GM06990 (cell line): Measurements from ENCODE around the gene ZNF550.

Experiments used
- DNase-seq: peaks from one replicate; pipeline ENCODE4 v3.0.0-alpha.2; 2011; ENCODE audit not compliant: insufficient read length; ENCODE audit errors: extremely low read depth
- H3K27me3 ChIP-seq: replicated peaks from 2 replicates; pipeline ENCODE4 v1.6.0; 2011; ENCODE audit warnings: low read length; ENCODE audit not compliant: control insufficient read depth, insufficient read depth
- H3K36me3 ChIP-seq: 2 replicates; pipeline ENCODE4 v1.5.1; 2011; ENCODE audit warnings: low read length; ENCODE audit not compliant: control insufficient read depth, insufficient read depth
- H3K4me3 ChIP-seq: replicated peaks from 2 replicates; pipeline ENCODE4 v1.5.1; 2011; ENCODE audit warnings: low read depth, mild to moderate bottlenecking, control low read depth, low read length
- TF ChIP-seq, protein P1 (sequence below): IDR thresholded peaks from 2 replicates; pipeline ENCODE4 v1.5.1; 2011; ENCODE audit warnings: low read length, control low read depth, mild to moderate bottlenecking, inconsistent platforms; ENCODE audit not compliant: insufficient read depth, poor library complexity, severe bottlenecking

The ZNF550 gene

DNA sequence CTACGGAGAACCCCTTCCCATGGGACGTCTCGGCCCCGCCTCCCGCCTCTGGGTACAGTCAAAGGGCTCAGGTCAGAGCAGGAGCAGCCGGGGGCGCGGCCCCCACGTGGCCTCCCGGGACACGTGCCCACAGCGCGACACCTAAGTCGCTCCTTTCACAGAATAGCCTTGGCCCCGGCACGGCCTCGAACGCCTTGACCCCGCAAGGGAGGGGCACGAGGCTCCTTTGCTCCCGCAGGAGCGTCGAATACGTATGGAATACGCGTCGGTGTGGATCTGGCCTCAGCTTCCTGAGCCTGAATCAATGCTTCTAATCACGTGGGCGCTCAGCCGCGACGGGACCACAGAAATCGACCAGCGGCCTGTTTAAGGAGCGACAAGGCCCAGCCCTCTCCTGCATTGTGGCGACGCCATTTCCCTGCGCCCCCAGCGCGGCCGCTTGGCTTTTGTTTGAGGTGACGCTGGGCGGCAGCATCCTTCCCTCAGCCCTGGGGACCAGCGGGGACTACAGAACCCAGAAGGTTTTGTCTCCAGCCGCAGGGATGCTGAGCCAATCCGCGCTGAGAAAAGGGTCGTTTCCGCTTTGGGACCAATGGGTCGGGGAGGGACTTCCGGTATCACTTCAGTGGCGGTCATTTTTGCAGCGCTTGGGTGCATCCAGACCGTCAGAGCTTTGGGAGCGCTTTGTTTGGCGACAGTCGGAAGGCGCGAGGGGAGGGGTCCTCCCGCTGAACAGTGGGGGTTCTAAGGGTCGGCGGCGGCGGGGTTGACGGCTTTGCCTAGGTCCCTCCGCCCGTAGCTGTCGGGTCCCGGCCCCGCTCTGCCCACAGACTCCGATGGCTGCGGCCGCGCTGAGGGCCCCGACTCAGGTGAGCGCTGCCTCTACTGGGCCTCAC lies 24.1 kb upstream of the ZNF550 start, which contains the start of gene ZIK1:
Gene ZIK1 (plus strand): TSS at position 625 of the 896 bp plus-strand sequence. CDS start 212 bp downstream, at position 837.
- H3K4me3 ChIP-seq: peak within 1 kb of the TSS; percentile 63
- H3K27me3 ChIP-seq: no peaks in the 10 kb centered on the region
- peak; percentile 89 for DNase-seq
- no peaks in the 10 kb centered on the region for H3K36me3 ChIP-seq
- TF ChIP-seq, protein P1, sequence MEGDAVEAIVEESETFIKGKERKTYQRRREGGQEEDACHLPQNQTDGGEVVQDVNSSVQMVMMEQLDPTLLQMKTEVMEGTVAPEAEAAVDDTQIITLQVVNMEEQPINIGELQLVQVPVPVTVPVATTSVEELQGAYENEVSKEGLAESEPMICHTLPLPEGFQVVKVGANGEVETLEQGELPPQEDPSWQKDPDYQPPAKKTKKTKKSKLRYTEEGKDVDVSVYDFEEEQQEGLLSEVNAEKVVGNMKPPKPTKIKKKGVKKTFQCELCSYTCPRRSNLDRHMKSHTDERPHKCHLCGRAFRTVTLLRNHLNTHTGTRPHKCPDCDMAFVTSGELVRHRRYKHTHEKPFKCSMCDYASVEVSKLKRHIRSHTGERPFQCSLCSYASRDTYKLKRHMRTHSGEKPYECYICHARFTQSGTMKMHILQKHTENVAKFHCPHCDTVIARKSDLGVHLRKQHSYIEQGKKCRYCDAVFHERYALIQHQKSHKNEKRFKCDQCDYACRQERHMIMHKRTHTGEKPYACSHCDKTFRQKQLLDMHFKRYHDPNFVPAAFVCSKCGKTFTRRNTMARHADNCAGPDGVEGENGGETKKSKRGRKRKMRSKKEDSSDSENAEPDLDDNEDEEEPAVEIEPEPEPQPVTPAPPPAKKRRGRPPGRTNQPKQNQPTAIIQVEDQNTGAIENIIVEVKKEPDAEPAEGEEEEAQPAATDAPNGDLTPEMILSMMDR: peak; percentile 37

DNA sequence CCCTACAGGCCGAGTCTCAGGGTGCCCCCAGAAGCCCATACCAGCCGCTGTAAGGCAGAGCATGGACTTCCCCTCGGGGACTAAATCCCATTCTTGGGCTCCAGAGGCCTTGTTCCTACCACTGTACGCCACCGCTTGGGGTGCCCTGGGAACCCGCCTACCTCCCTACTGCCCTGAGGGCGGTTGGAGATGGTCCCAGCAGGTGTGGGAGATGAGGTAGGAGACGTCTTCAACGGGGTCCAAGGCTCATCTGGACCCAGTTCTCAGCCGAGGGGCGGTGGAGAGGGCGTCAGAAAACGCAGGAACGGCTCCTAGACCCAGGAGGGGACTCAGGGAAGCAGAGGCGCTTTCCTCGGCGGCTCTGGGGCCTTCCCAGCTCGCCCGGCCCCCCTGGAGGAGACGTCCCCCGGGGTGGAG lies 23.4 kb upstream of the ZNF550 start:
- no peak for DNase-seq
- Histone ChIP-seq H3K36me3 (no peaks in the 10 kb centered on the region), H3K27me3 (no peaks in the 10 kb centered on the region), H3K4me3 (no peak overlapping the region; the same call in 1 of the 2 replicates)
- TF ChIP-seq, protein P1: no peak

DNA sequence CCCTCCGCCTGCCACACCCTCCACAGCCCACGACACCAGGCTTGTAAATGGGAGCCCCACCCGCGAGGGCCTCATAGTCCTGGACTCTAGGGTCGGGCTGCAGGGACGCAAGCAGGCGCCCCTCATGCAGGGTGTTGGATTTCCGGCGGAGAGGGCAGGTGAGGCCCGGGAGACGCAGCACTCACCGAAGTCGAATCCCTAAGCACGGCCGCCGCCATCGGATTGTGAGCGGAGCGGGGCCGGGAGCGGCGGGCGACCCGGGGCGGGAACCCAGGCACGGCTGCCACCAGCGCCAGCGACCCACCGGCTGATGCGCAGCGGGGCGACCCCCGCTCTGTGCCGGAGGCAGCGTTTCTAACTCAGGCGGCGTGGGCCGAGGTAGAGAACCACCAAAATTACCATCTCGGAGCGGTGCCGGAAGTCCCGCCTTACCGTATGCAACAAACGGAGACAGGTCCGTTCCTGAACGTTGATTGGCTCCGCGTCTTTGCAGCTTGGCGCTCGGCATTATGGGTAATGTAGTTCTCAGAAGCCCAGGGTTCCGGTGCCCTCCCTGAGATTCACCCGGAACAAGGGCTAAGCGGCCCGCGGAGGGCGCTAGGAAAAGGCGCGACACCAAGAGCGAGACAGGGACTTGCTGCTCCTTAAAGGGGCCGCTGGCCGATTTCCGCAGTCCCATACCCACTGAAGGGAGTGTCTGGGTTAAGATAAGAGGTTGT lies 19.0 kb upstream of the ZNF550 start, which contains the start of gene ZNF416:
Gene ZNF416 (minus strand): TSS at position 425 of the 719 bp plus-strand sequence. CDS start 207 bp downstream, at position 218.
- Histone ChIP-seq H3K27me3 (no peaks in the 10 kb centered on the region), H3K36me3 (peaks cover 13% of the 10 kb centered on the region), H3K4me3 (peak within 1 kb of the TSS; percentile 84)
- TF ChIP-seq, protein P1: peak; percentile 38
- peak; percentile 91 for DNase-seq

DNA sequence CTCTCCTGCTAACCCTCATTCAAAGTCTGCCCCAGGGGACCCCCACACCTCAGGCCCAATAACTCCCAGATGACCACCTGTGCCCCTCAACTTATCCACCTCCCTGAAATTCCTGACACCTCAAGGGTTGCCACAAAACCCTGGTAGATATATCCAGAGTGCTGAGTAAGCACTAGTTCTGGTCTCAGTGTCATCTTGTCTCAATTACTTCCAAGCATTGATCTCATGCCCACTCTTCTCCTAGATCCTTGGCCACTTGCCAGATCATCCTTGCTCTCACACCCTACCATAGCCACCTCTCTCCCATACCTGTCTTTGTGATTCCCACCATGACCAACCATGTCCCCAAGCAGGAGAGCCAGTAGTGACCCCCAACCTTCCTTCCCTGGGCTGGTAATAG lies 17.0 kb upstream of the ZNF550 start:
- no peaks in the 10 kb centered on the region for H3K27me3 ChIP-seq
- TF ChIP-seq, protein P1: no peak
- H3K4me3 ChIP-seq: no peak overlapping the region
- H3K36me3 ChIP-seq: peaks cover 23% of the 10 kb centered on the region
- no peak for DNase-seq

DNA sequence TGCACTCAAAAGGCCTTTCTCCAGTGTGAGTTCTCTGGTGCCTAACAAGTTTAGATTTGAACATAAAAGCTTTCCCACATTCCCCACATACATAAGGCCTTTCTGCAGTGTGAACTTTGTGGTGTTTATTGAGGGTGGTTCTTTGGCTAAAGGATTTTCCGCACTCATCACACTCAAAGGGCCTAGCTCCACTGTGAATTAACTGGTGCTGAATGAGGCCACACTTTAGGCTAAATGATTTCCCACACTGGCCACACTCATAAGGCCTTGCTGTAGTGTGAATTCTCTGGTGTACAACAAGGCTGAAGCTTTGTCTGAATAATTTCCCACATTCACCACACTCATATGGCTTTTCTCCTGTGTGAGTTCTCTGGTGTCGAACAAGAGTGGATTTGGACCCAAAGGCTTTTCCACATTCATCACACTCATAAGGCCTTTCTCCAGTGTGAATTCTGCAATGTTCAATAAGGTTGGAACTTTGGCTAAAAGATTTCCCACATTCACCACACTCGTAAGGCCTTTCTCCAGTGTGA lies 12.8 kb upstream of the ZNF550 start:
- DNase-seq: no peak
- Histone ChIP-seq H3K36me3 (peaks cover 23% of the 10 kb centered on the region), H3K4me3 (no peak overlapping the region), H3K27me3 (no peaks in the 10 kb centered on the region)
- TF ChIP-seq, protein P1: no peak
